HPDE6-E6E7 (cell line): ENCODE data around the gene TJP3.

Source experiments
- DNase-seq: peaks from one replicate; pipeline ENCODE4 v3.0.0; 2011; ENCODE audit warnings: missing footprints; ENCODE audit errors: extremely low spot score

Gene TJP3

DNA sequence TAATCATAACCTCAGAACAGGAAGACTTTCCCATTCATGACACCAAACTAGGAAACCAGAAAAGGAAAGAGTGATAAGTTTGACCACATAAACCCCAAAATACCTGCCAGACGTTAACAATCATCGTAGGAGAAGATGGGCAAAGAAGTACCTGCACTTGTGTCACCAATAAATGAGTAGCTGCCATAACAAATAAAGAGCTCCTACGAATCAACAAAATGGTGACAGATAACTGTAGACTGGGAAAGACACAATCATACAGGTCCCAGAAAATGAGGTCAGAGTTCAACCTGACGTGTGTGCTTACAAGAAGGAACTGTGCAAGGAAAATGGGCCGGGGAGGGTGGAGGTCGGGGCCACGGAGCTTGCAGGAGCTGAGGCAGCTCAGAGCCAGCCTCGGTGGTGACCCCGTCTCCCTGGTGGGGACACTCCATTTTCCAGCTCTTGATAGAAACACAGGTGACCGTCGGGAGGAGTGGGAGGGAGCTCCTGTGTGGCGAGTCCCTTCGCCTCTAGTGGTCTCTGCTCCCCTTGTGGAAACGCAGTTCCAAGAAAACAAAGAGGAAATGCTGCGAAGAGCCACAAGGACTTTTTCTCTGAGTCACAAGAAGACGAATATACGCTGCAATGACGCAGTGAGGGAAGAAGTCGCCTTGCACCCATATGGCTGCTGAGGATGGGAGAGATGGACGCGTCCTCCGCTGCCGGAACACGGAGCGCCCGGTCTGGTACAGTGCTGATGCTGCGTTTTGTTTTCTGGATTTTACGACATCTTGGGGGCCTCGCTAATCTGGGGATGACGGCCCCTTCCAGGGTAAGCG, 17.4 kb upstream of the TJP3 start:
- no peak for DNase-seq

DNA sequence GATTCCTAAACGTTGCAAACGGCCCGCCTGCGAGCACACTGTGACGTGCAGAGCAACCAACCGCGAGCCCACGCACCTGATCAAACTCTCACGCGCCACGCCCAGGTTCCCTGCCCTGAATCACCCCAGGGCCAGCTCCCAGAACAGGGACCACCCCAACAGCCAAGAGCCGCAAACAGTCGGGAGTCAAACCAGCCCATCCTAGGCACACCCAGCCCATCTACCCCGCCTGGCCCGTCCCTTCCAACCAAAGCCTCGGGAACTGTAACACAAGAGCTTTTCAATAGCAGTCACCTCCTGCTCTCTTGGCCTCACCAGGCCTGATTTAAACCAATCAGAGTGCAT, 16.8 kb upstream of the TJP3 start:
- DNase-seq: no peak

DNA sequence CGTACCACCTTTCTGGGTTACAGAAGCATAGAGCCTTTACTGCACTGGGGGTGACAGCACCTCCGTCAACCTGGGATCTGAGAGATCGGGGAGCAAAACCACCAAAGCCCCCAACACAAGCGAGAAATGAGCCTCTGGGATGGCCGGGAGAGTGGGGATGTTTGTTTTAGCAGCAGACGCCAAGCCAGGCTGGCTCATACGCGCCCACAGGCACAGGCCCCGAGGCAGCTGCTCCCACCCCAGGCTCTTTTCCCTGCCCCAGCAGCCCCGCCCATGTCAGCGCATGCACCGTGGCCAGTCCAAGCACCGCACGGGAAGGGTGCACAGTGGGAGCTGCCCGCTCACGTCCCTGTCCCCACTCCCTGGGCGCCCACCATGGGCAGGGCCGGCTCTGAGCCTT, 16.5 kb upstream of the TJP3 start:
- no peak for DNase-seq

DNA sequence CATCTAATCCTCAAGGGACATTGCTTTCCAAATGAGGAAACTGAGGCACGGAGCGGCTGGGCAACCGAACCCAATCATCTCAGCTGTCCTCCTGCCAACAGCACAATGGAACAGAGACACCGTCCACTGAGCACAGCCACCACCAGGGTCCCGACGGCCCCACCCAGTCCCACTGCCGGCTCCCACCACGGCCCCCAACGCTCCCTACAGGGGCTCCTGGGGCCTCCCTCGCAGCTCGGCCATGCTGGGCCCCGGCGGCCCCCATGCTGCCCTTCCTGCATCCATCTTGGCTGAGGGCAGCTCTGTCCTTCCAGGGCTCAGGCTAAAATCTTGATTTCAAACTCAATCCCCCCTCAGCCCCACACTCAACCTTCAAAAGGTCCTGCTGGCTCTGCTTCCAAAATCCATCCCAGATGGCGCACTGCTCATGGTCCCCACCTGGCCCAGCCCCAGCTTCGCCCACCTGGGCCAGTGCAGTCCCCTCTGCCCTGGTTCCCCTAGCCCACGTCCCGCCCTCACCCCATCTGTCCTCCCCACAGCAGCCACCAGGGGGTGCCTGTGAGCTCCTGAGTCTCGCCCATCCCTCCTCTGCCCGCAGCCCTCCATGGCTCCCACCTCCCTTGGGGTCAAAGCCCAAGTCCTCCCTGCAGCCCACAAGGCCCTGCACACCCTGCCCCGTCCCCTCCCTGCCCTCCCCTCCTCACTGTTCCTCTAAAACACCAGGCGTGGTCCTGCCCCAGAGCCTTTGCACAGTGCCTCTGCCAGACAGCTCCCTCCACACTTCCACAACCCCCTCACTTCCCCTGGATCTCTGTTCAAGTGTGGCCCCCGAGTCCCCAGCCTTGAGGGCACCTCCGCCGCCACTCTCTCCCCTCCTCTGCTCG, 15.8 kb upstream of the TJP3 start:
- DNase-seq: no peak

DNA sequence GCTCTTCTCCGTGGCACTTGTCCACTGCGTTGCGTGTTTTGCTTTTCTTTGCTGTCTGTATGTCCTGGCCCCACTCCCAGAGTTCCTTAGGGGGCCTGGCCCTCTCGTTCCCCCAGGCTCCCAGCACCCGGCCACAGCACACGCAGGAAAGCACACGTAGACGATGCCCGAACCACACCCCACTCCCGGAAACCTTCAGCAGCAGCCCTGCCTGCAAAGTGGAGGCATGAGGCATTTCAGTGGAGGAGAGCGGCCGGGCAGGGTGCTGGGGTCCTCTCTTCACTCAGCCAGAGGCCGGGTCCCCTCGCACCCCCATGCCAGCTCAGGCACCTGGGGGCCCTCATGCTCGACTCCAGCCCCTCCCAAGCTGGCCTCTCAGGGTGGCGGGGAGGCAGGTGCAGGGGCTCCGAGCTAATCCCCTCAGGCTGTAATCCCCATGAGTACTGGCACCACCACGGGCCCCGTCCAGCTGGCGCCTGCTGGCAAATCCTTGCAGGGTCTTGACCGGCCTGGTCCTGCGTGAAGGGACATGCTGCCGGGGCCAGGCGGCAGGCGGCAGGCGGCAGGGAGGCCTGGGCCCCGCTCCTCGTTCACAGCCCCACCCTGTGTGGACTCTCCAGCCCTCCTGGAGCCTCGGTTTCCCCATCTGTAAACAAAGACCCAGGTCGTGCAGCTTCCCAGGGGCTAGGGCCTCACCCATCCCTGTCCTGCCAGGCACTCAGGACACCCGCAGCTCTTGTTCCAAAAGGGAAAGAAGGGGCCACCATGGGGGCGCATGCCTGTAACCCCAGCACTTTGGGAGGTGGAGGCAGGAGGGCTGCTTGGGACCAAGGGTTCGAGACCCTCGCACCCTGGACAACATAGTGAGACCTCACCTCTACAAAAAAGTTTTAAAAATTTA, 14.9 kb upstream of the TJP3 start:
- DNase-seq: no peak

DNA sequence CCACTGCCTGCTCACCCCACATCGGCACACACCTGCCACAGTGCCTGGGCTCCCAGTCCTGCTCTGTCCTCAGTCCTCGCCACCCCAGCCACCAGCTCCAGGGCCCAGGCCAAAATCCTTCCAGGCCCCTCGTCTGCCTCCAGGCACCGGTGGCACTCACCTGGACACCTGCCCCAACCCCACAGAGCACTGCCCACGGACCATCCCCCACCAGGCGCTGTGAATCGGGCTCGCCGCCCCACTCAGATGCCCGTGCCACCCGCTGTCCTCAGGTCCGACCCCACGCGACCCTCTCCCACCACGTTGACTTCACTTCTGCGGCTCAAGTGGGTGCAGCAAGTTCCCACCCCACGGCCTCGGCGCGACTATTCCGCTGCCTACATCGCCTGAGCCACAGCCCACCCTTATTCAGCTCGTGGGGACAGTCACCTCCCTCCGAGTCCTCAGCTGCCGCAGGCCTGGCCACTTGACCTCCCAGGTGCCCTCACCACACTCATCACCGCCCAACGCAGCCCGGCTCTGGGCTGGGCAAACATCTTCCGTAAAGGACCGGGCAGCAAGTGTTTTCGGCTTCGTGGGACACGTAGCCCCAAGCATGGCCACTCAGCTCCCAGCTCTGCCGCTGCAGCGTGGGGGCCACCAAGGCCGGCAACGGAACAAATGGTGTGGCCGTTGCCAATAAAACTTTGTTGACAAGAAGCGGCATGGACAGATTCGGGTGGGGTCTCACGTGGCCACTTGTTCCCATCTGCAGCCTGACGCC, 13.6 kb upstream of the TJP3 start:
- DNase-seq: no peak

DNA sequence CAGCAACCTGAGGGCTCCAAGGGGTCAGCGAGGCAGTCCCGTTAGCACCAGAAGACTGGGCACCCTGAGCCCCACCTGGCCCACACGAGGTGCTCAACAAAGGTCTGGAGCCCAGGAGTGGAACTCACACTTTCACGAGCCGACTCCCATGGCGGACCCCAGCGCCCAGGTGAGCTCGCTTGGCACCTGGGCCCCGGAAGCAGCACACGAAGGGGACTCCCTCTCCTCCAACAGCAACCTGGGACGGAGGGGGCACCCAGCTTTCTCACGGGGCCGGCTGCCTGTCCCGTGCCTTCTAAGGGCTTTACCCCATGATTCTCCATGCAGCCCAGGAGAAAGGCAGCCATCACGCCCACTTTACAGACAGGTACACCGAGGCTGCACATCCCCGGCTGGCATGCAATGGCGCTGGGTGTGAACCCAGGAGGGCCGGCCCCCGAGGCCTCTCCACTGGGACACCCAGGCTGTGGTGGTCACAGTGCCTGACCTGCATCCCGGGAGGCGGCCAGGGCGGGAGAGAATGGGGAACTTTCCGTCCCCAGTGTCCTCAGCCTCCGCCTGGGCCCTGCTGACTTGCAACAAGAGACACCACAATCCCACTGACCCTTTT, 13.0 kb upstream of the TJP3 start:
- DNase-seq: no peak

DNA sequence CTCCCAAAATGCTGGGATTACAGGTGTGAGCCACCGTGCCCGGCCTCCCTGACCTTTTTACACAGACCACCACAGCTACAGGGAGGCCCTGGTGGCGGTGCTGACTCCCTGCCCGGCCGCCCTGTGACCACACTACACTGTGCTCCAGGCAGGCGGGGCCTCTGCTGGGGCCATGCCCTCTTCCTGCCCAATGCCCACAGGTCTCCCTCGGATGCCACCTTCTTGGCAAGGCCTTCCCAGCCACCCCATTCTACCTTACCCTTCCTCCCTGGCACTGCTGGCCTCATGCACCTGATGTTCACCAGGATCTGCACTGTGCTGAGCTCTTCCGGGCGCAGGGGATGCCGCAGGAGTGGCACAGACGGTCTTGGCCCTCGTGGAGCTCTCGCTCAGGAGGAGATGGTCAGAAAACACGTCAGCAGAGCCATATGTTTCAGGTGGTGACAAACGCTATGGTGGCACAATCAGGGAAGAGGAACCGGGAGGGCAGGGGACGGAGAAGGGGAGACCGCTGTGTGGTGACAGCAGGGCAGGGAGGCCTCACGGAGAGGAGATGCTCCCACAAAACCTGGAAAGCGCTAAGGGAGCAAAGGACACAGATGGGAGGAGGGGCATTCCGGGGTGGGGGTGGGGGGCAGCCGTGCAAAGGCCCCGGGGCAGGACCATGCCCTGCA, 12.1 kb upstream of the TJP3 start:
- no peak for DNase-seq

DNA sequence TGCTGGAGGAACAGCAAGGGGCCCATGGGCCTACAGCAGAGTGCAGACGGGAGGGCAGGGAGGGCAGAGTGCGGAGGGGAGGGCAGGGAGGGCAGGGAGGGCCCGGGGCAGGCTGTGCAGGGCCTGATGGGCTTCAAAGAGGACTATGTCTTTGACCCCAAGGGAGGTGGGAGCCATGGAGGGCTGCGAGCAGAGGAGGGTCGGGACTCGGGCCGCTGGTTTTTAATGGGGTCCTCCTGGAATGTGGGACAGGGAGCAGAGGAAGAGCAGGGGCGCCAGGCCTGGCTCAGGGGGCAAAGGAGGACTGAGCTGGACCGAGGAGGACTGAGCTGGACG, 11.6 kb upstream of the TJP3 start:
- DNase-seq: no peak

DNA sequence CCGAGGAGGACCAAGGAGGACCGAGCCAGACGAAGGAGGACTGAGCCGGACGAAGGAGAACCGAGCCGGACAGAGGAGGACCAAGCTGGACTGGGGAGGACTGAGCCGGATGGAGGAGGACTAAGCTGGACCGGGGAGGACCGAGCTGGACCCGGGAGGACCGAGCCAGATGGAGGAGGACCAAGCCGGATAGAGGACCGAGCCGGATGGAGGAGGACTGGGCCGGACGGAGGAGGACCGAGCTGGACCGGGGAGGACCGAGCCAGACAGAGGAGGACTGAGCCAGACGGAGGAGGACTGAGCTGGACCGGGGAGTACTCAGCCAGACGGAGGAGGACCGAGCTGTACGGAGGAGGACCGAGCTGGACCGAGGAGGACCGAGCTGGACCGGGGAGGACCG, 11.1 kb upstream of the TJP3 start:
- DNase-seq: no peak

DNA sequence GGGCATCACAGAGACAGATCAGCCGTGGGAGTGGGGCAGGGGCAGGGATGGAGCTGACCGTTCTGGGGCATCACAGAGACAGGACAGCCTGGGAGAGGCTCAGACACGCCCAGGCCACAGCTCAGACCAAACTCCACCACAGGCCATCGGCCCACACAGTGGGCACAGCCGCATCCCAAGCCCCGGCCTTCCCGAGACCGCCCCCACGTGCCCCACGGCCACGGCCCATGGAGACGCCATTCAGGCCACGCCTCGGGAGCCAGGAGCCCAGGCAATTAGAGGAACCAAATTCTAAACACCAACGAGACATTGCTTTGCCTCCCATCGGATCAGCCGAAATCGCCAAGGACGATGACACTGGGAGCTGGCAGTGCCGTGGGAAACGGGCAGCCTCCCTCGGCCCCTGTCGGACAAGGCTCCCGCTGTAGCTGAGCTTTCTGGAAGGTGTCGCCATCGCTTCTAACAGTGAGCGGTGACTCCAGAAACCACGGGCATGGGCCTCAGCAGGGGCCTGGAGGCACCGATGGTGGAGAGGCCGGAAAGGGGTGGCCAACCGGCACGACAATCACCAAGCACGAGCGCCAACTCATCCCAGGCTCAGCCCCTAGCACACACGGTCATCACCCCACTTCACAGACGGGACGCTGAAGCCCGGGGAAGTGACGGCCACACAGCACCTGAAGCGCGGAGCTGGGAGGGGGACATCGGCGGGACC, 10.4 kb upstream of the TJP3 start:
- no peak for DNase-seq

DNA sequence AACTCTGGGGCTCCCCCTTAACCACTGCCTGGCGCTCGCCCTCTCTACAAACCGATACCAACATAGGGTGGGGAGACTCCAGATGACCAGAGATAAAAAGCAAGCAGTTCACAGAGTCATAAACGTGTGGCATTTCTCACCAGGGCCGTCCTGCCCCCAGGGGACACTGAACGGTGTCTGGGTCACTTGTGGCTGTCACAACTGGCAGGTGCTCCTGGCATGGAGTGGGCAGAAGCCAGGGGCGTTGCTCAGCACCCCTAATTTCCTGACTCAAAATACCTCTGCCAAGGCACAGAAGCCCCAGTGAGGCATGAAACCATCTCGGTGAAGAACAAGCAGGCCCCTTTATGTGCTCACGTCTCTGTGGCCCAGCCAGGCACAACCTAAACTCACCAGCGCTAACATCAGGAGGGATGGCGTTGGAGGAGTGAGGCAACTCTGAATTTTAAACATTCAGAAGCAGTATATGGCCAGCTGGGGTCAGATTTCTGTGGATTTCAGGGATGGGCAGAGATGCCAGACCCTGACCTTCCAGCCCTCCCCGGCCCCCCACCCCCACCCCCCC, 9.7 kb upstream of the TJP3 start:
- no peak for DNase-seq

DNA sequence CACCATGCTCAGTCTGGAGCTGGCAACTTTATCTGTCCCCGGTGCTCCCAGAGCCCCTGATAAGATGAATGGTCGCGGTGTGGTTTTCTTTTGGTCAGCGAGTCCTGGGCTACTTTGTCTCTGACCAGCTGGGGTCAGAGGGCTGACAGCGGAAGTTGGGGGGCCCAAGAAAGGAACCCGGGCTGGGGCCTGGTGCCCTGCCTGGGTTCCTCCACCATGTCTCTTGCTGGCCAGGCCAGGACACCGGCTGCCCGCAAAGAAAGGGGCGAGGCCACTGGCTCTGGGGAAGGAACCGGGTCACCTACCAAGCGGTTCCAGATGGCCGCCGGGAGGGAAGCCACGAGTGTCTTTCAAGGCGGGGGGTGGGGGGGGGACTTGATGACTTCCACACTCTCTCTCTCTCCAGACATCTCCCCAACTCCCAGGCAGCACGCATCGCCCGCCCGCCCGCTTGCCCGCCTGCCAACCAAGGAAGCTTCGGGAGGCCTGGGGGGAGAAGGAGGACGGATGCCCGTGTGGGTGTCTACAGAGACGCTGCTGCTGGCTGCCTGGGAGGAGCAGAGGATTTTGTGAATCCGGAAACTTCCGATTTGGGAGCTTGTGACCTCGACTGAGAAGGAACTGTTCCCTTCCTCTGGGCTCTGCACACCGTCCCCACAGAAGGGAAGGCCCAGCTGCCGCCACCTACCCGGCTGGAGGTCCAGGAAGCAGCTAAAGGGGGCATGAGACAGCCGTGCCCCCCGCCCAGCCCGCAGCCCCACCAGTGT, 9.0 kb upstream of the TJP3 start:
- no peak for DNase-seq

DNA sequence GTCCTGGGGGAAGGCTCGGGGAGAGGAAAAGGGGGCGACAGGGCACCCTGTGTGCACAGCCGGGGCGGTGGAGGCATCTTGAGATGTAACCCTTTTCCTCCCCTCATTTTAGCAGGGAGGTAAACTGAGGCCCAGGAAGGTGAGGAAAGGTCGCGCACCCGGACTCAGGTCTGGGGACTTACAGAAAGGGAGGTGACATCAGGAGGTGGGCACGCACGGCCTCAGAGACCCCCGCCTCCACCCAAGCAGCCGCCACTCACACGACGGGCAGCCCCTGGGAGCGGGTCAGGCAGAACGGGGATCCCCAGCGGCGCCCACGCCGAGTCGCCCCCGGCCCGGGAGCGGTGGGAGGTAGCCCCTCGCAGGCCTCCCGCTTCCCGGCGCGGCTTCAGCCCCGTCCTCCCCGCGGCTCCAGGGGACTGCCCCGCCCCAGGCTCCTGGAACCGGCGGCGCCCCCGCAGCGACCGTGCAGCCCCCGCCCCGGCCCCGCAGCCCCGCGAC, 8.4 kb upstream of the TJP3 start:
- DNase-seq: no peak

DNA sequence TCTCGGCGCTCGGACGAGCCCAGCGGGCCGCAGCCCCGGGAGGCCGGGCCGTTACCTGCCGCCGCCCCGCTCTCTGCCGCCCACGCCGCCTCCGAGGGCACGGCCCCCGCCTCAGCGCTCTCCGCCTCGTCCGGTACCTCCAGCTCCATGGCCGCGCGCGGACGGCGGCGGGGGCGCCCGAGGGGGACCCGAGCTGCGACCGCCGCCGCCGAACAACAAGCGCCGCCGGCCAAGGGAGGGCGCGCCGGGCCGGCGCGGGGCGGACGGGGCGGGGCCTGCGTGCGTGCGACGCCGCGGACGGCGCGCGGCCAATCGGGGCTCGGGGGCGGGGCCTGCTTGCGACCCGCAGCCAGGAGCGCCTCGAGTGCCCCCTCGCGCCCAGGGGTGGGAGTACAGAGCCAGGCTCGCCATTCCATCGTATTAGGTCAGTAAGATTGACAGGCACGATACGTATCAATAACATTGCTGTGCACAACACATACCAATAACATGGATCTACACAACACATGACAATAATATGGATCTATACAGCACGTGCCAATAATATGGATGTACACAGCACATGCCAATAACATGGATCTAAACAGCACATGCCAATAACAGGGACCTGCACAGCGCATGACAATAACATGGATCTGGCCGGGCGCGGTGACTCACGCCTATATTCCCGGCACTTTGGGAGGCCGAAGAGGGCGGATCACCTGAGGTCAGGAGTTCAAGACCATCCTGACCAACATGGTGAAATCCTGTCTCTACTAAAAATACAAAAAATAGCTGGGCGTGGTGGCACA, 7.7 kb upstream of the TJP3 start, which contains the start of gene PIP5K1C:
TSS of gene PIP5K1C (minus strand) at position 227 of the 791 bp plus-strand sequence. CDS start at position 149, 78 bp downstream.
- peak; percentile 83 for DNase-seq

DNA sequence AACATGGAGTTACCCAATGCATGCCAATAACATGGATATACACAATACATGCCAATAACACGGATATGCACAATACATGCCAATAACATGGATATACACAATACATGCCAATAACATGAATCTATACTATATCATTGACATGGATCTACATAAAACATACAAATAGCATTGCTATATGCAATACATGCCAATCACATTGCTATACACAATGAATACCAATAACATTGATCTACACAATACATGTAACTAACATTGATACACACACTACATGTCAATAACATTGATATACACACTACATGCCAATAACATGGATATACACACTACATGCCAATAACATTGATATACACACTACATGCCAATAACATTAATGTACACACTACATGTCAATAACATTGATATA, 7.0 kb upstream of the TJP3 start:
- DNase-seq: no peak

DNA sequence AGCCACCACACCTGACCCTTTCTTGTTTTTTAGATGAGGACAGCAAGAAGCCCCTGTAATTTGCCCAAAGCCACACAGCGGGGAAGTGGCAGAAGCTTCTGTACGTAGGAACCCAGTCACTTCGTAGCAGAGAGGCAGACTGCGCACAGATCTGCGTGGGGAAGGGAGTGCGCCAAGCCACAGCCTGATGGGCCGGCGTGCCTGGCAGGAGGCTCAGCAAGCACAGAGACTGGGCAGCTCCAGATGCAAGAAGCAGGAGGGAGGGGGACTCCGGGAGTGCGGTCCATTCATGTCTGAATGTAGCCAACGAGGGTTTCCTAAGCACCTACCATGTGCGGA, 347 bp upstream of the TJP3 start:
- no peak for DNase-seq
